NCI-H446 (cell line): ENCODE measurements around the gene DAGLA.
"Not testable (repeated sequence)": the region's sequence is repeated elsewhere in the genome, so short reads cannot be mapped to it uniquely, and the experiment has no call there.

Source experiments
- DNase-seq, 2 experiments: peaks; one replicate each; lab custom pipeline; 2025; lab: John Stamatoyannopoulos, UW

DAGLA gene

GRCh38 chr11:61660997-61661396 is 19.2 kb upstream of the DAGLA start:
- not testable (repeated sequence) for DNase-seq

- DNase-seq: no peak
Observed at GRCh38 chr11:61666684-61667297, 13.4 kb upstream of the DAGLA start.

- no peak for DNase-seq
Observed at GRCh38 chr11:61667684-61668305, 12.4 kb upstream of the DAGLA start.

GRCh38 chr11:61669417-61669816 is 10.8 kb upstream of the DAGLA start:
- DNase-seq: no peak

GRCh38 chr11:61670626-61671025 is 9.6 kb upstream of the DAGLA start:
- no peak for DNase-seq

GRCh38 chr11:61671527-61671926 is 8.7 kb upstream of the DAGLA start:
- no peak for DNase-seq

- DNase-seq: not testable (repeated sequence)
Observed at GRCh38 chr11:61673946-61674467, 6.2 kb upstream of the DAGLA start.

- no peak for DNase-seq
Observed at GRCh38 chr11:61675826-61676225, 4.4 kb upstream of the DAGLA start.

- no peak for DNase-seq
Observed at GRCh38 chr11:61679296-61679695, 895 bp upstream of the DAGLA start.

GRCh38 chr11:61680622-61681221 is 531 bp downstream of the DAGLA start:
- DNase-seq: no peak

GRCh38 chr11:61682093-61682732 is 2.0 kb downstream of the DAGLA start:
- peak in 1 of 2 experiments; percentile 26 for DNase-seq

- no peak for DNase-seq
Observed at GRCh38 chr11:61682906-61683675, 2.9 kb downstream of the DAGLA start.

GRCh38 chr11:61683961-61684869 is 4.0 kb downstream of the DAGLA start:
- DNase-seq: no peak

GRCh38 chr11:61684870-61685616 is 4.9 kb downstream of the DAGLA start:
- no peak for DNase-seq

GRCh38 chr11:61685617-61685967 is 5.4 kb downstream of the DAGLA start:
- no peak for DNase-seq

- DNase-seq: no peak
Observed at GRCh38 chr11:61686066-61686465, 5.9 kb downstream of the DAGLA start.

GRCh38 chr11:61686469-61686868 is 6.3 kb downstream of the DAGLA start:
- DNase-seq: no peak

GRCh38 chr11:61687420-61687819 is 7.2 kb downstream of the DAGLA start:
- DNase-seq: no peak

GRCh38 chr11:61688365-61689163 is 8.4 kb downstream of the DAGLA start:
- peak; percentile 74 to 89 for DNase-seq

GRCh38 chr11:61689164-61689496 is 8.9 kb downstream of the DAGLA start:
- DNase-seq: no peak
